OCI-LY1 (cell line): ENCODE measurements around the gene BLTP3A.

Experiments used
- CTCF ChIP-seq: fragments of 200-600 bp; sonication (generic), shearing (Covaris generic); IDR thresholded peaks from 2 replicates; pipeline ENCODE4 v1.5.1; 2017; ENCODE audit warnings: mild to moderate bottlenecking, antibody characterized with exemption, low read length, moderate library complexity, mixed read lengths
- EZH2 ChIP-seq: fragments of 200-600 bp; sonication (generic), shearing (Covaris generic); IDR thresholded peaks from 2 replicates; pipeline ENCODE4 v1.8.0; 2017; ENCODE audit warnings: borderline replicate concordance, mixed run types, mild to moderate bottlenecking, antibody characterized with exemption, low read length, moderate library complexity, mixed read lengths

- TF ChIP-seq CTCF, result no peak
- no peak for TF ChIP-seq EZH2
Observed at GRCh38 chr6:34837528-34837927, 45.6 kb downstream of the BLTP3A start.
